Activated CD8-positive, alpha-beta T cell treated with anti-CD3 and anti-CD28 coated beads, Interleukin-2, amount 10 ng/mL, durations not matched to agents 7 days and 5 days (primary cell): Measurements from ENCODE around the gene NIT1. TPM values are rescaled to one million over a fixed set of nuclear protein-coding genes. Genes with fewer than 3 reads are reported as not detected.
"Not testable (repeated sequence)": the region's sequence is repeated elsewhere in the genome, so short reads cannot be mapped to it uniquely, and the experiment has no call there.

Experiments used
- ATAC-seq: fragments of 150-1000 bp; cut with Tn5 transposase; one replicate; pipeline ENCODE4 v1.10.0; 2021; ENCODE audit warnings: moderate library complexity
- CTCF ChIA-PET: fragments of 350-600 bp; sonication (Branson Sonifier 250); formaldehyde crosslinking; loops from one replicate; lab custom pipeline; 2021; ENCODE audit warnings: antibody characterized with exemption; lab: Charles Lee
- POLR2A ChIA-PET: fragments of 350-600 bp; sonication (Branson Sonifier 250); formaldehyde crosslinking; loops from one replicate; lab custom pipeline; 2021; ENCODE audit warnings: antibody characterized with exemption; lab: Charles Lee
- DNase-seq: peaks from one replicate; pipeline ENCODE4 v3.0.0-alpha.2; 2020
- H3K27ac Mint-ChIP-seq: one replicate; pipeline ENCODE4 v1.8.0; 2021; ENCODE audit warnings: mild to moderate bottlenecking, mixed read lengths
- H3K27me3 Mint-ChIP-seq: one replicate; pipeline ENCODE4 v1.8.0; 2021; ENCODE audit warnings: low read depth, mixed read lengths
- H3K36me3 Mint-ChIP-seq: one replicate; pipeline ENCODE4 v1.8.0; 2021; ENCODE audit warnings: low read depth, mixed read lengths
- H3K4me1 Mint-ChIP-seq: one replicate; pipeline ENCODE4 v1.8.0; 2021; ENCODE audit warnings: low read depth, mixed read lengths
- H3K4me3 Mint-ChIP-seq: one replicate; pipeline ENCODE4 v1.8.0; 2021; ENCODE audit warnings: mild to moderate bottlenecking, mixed read lengths
- H3K9me3 Mint-ChIP-seq: one replicate; pipeline ENCODE4 v1.8.0; 2022; ENCODE audit warnings: mixed read lengths; ENCODE audit not compliant: insufficient read depth
- total RNA-seq, 2 experiments: library from RNA; stranded (reverse); gene quantifications; one replicate each; pipeline ENCODE4 v1.2.3, GENCODE V29; 2021

Gene NIT1
- total RNA-seq, 2 experiments from 2014 or later: 34.1 to 35.2 TPM

DNA sequence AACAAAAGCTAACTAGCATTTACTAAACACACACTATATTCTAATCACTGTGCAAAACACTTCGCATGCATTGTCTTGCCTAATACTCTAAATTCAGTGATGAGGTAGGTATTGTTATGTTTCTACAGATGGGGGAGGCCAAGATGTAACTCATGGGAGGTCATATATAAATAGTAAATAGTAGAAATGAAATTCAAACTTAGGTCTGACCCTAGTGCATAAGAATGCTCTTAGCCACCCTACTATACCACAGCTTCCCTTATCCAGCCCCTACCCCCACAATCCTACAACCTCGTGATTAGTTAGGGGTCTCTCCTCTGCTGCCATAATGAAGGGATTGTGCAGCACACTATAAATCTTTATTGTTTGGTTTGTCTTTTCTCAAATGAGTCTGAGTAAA, 3.3 kb upstream of the NIT1 start:
- Mint-ChIP-seq H3K27ac (peak overlapping the region; percentile 12), H3K36me3 (peaks cover 24% of the 10 kb centered on the region), H3K4me1 (peaks cover 59% of the 10 kb centered on the region), H3K27me3 (no peaks in the 10 kb centered on the region), H3K9me3 (no peaks in the 10 kb centered on the region), H3K4me3 (no peak overlapping the region)
- CTCF ChIA-PET: interaction anchor here (0.7 to 1.3 kb wide), 3 partner anchors 13 to 18 kb away, joined by 3 to 5 read pairs (median 4); partner anchors contain the start of gene KLHDC9
- ATAC-seq (no peak), DNase-seq (no peak)
- POLR2A ChIA-PET: no interaction called here

DNA sequence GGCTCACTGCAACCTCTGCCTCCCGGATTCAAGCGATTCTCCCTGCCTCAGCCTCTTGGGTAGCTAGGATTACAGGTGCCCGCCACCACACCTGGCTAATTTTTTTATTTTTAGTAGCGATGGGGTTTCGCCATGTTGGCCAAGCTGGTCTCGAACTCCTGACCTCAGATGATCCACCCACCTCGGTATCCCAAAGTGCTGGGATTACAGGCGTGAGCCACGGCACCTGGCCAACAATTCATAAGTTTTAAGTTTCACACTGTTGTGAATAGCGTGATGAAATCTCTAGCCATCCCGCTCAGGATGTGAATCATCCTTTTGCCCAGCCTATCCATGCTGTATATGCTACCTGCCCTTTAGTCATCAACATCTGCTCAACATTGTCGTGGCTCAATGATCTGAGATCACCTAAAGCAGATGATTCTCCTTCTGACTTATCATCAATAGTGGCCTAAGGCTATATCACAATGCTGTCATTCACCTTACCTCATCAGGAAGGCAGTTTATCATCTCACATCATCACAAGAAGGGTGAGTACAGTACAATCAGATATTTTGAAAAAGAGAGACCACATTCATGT, 2.7 kb upstream of the NIT1 start:
- ChIA-PET CTCF (interaction anchor here (0.8 kb wide), 1 partner anchor 13 kb away, joined by 3 read pairs; no protein-coding TSS in a partner anchor), POLR2A (no interaction called here)
- Mint-ChIP-seq H3K36me3 (peaks cover 29% of the 10 kb centered on the region), H3K4me1 (peaks cover 65% of the 10 kb centered on the region), H3K27me3 (no peaks in the 10 kb centered on the region), H3K4me3 (no peak overlapping the region), H3K9me3 (no peaks in the 10 kb centered on the region), H3K27ac (no peak overlapping the region)
- ATAC-seq: no peak
- no peak for DNase-seq

DNA sequence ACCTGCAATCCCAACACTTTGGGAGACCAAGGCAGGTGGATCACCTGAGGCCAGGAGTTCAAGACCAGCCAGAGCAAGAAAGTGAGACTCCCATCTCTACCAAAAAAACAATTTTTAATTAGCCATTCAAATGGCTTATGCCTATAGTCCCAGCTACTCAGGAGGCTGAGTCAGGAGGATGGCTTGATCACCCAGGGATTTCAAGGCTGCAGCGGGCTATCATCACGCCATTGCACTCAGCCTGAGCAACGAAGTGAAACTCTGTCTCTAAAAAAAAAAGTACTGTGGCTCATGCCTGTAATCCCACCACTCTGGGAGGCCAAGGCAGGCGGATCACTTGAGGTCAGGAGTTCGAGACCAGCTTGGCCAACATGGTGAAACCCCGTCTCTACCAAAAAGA, 1.9 kb upstream of the NIT1 start:
- not testable (repeated sequence) for ATAC-seq, H3K9me3 Mint-ChIP-seq, DNase-seq, H3K27me3 Mint-ChIP-seq
- ChIA-PET POLR2A (interaction anchor here (0.6 to 3.3 kb wide), 4 partner anchors 16 to 409 kb away, joined by 3 to 28 read pairs (median 16); partner anchors contain the start of genes DEDD and USF1), CTCF (interaction anchor here (1.0 to 2.4 kb wide), 2 partner anchors 16 to 65 kb away, joined by 4 to 11 read pairs; partner anchors contain the start of gene DEDD)
- H3K4me3 Mint-ChIP-seq: peak overlapping the region; percentile 92
- peaks cover 33% of the 10 kb centered on the region for H3K36me3 Mint-ChIP-seq
- peak overlapping the region; percentile 12 for H3K27ac Mint-ChIP-seq
- H3K4me1 Mint-ChIP-seq: peaks cover 66% of the 10 kb centered on the region

DNA sequence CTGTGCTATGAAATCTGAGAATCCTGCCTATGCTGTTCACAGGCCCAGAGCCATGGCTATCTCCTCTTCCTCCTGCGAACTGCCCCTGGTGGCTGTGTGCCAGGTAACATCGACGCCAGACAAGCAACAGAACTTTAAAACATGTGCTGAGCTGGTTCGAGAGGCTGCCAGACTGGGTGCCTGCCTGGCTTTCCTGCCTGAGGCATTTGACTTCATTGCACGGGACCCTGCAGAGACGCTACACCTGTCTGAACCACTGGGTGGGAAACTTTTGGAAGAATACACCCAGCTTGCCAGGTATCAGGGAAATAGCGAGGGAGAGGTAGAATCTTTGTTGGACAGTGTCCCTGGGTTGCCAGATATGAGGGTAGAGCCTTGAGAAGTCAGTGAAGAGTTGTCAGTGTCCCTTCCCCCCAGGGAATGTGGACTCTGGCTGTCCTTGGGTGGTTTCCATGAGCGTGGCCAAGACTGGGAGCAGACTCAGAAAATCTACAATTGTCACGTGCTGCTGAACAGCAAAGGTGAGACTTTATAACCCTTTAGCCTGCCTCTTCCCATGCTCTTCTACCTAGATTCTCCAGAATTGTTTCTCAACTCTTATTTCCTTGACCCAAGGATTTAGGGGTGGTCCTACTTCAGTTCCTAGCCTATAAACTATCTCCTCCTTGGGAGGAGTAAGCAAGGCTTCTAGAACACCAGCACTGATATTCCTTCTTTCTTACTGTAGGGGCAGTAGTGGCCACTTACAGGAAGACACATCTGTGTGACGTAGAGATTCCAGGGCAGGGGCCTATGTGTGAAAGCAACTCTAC, 1.4 kb downstream of the NIT1 start:
- Mint-ChIP-seq H3K4me3 (peak overlapping the region; percentile 92), H3K27me3 (no peaks in the 10 kb centered on the region), H3K36me3 (peaks cover 55% of the 10 kb centered on the region), H3K27ac (peak overlapping the region; percentile 95), H3K4me1 (peaks cover 43% of the 10 kb centered on the region), H3K9me3 (no peaks in the 10 kb centered on the region)
- DNase-seq (peak; percentile 68), ATAC-seq (peak; percentile 37)
- CTCF ChIA-PET: interaction anchor here (0.9 to 2.3 kb wide), 7 partner anchors 8 to 26 kb away, joined by 3 to 6 read pairs (median 4); partner anchors contain the start of gene DEDD
- POLR2A ChIA-PET: interaction anchor here (0.9 to 3.3 kb wide), 3 partner anchors 14 to 62 kb away, joined by 4 to 28 read pairs (median 4); partner anchors contain the start of genes DEDD and UFC1

DNA sequence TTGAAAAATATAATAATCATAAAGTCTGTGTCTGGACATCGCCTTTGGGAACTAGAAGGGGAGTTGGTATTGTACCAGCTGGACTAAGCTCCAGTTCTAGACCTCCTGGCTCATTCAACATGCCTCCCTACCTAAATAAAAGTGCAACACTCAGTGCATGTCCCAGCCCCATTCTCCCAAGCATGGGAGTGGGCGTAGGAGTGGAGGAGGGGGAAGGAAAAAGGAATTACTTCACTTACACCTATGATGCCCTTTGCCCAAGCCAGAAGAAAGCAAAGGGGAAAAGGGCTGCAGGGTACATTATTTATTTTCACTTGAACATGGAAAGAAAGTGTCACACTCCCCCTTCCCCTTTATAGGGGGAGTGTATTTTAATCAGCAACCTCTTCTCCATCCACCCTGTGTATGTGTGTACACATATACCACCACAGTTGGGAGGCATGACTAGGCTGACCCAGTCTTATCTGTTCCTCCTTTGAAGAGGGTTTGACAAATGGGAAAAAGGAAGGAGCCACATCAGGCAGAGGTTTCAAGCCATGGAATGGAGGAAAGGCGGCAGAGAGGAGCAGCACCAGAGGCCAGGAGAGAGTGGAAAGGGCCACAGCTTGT, 3.2 kb downstream of the NIT1 start:
- Mint-ChIP-seq H3K27me3 (no peaks in the 10 kb centered on the region), H3K4me1 (peaks cover 29% of the 10 kb centered on the region), H3K27ac (no peak overlapping the region), H3K36me3 (peaks cover 58% of the 10 kb centered on the region), H3K9me3 (no peaks in the 10 kb centered on the region), H3K4me3 (no peak overlapping the region)
- ATAC-seq: no peak
- ChIA-PET CTCF (interaction anchor here (1.4 to 1.9 kb wide), 2 partner anchors 12 to 17 kb away, joined by 3 to 7 read pairs; partner anchors contain the start of gene DEDD), POLR2A (no interaction called here)
- DNase-seq: no peak

DNA sequence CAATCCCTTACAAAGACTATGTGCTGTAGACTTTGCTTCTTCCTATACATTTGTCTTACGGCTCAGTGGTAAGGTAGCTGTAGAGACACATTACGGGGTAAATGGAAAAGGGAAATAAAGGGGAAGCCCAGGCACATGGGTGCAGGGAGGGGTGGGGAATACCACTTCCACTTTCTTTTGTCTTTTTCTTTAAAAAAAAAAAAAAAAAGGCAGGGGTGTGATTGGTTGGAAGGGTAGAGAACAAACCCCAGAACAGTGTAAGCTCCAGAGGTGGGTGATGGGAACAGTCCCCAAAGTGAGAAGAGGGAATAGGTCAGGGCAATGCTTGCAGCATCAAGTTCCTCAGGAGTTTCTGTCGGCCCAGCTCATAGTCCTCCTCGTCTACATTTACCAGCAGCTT, 3.9 kb downstream of the NIT1 start:
- ChIA-PET CTCF (interaction anchor here (0.6 to 1.9 kb wide), 4 partner anchors 10 to 36 kb away, joined by 3 to 7 read pairs (median 4); partner anchors contain the start of gene DEDD), POLR2A (interaction anchor here (0.6 to 0.7 kb wide), 2 partner anchors 16 to 36 kb away, joined by 3 read pairs; no protein-coding TSS in a partner anchor)
- Mint-ChIP-seq H3K9me3 (no peaks in the 10 kb centered on the region), H3K27ac (no peak overlapping the region), H3K4me1 (peaks cover 25% of the 10 kb centered on the region), H3K36me3 (peaks cover 60% of the 10 kb centered on the region), H3K27me3 (no peaks in the 10 kb centered on the region), H3K4me3 (no peak overlapping the region)
- DNase-seq (no peak), ATAC-seq (no peak)

DNA sequence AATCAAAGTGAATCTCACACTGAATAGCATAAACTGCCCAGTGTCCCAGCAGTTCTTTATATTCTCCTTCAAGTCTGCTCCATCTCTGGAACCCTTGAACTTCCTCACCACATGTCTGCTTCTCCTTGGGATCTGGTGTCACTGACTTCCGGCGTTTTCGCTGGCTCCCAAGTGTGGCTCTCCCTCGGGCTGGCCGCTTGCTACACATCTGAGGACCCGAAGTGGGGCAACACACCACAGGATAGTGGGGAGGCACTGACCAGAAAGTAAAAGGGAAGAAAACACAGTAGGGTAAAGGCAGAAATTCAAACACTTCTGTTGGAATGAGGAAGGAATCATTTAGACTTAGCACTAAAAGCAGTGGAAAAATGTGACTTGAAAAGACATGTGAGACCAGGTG, 5.1 kb downstream of the NIT1 start:
- Mint-ChIP-seq H3K4me3 (no peak overlapping the region), H3K4me1 (peaks cover 32% of the 10 kb centered on the region), H3K36me3 (peaks cover 68% of the 10 kb centered on the region), H3K27ac (no peak overlapping the region), H3K27me3 (no peaks in the 10 kb centered on the region), H3K9me3 (no peaks in the 10 kb centered on the region)
- ChIA-PET POLR2A (no interaction called here), CTCF (no interaction called here)
- ATAC-seq (no peak), DNase-seq (no peak)

DNA sequence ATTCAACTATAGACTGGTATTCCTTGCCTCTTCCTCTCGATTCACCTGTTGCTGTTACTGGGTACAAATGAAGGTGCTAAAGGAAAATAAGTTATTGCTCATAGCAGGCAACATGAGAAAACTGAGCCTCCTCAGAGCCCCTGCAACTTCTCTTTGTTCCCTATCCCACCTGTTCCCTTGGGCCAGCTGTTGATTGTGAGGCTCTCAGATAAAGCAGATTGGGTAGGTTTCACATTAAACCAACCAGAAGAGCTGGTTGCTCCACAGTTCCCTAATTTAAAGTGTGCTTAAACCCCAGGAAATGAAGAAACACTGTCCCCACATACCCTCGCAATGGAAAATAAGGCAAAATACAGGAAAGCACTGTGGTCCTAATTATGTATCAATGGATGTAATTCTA, 9.7 kb downstream of the NIT1 start:
- Mint-ChIP-seq H3K27me3 (no peaks in the 10 kb centered on the region), H3K27ac (no peak overlapping the region), H3K9me3 (no peaks in the 10 kb centered on the region), H3K36me3 (peaks cover 63% of the 10 kb centered on the region), H3K4me3 (no peak overlapping the region), H3K4me1 (peaks cover 52% of the 10 kb centered on the region)
- POLR2A ChIA-PET: interaction anchor here (0.6 to 2.6 kb wide), 5 partner anchors 10 to 106 kb away, joined by 3 to 9 read pairs (median 4); partner anchors contain the start of gene TSTD1
- DNase-seq (no peak), ATAC-seq (no peak)
- CTCF ChIA-PET: interaction anchor here (0.9 to 2.1 kb wide), 9 partner anchors 9 to 179 kb away, joined by 3 to 9 read pairs (median 3); partner anchors contain the start of genes KLHDC9, NIT1, PFDN2 and PPOX

DNA sequence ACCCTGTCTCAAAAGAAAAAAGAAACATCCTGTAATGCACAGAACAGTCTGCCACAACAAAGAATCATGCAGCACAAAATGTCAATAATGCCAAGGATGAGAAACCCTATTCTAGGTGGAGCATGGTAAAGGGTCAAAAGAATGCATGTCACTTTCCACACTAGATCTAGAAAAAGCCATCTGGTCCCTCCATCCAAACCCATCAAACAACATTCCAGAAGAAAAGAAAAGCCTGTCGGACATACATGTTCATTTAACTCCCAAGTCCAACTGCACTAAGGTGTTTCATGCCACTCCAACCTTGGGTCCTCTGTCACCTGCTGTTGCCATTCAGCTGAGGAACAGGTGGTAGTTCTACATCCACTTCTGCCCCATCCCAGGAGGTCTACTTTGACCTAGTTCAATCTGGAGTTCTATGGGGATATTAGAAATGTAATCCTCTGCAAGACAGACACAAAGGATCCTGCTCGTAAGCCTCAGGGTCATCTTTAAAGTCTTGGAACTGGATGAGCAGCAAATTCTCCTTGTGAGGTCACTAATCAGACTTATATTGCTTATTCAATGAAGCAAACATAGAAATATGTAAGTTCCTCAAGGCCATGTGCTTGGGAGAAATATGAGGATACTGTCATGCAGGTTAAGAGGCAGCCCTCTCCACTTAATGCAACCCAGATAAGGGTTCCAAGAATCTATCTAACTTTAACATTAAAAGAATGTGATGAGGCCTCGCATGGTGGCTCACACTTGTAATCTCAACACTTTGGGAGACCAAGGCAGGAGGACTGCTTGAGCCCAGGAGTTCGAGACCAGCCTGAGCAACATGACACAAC, 10.9 kb downstream of the NIT1 start:
- Mint-ChIP-seq H3K27me3 (no peaks in the 10 kb centered on the region), H3K9me3 (no peaks in the 10 kb centered on the region), H3K36me3 (peaks cover 53% of the 10 kb centered on the region), H3K4me1 (peaks cover 52% of the 10 kb centered on the region), H3K27ac (no peak overlapping the region), H3K4me3 (no peak overlapping the region)
- CTCF ChIA-PET: interaction anchor here (0.7 to 1.4 kb wide), 4 partner anchors 10 to 177 kb away, joined by 3 to 4 read pairs (median 4); partner anchors contain the start of genes KLHDC9 and PPOX
- DNase-seq (no peak), ATAC-seq (no peak)
- POLR2A ChIA-PET: interaction anchor here (2.6 kb wide), 1 partner anchor 9 kb away, joined by 9 read pairs; no protein-coding TSS in a partner anchor

DNA sequence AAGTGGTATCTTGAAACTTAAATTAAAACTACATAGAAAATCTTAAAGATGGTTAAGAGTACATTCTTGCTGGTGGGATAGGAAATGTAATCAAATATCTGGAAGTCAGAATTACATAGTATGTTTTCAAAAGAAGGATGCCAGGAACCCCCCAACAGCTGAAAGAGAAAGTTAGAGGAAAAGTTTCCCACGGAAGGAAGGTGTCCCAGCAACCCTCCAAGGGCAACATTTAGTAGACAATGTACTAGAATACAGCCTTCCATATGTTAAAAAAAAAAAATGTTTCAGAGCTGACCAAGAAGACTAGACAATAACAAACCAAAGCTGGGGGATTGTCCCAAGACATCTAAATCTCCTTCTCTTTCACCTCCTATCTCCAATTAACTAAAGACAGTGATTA, 12.4 kb downstream of the NIT1 start:
- Mint-ChIP-seq H3K36me3 (peaks cover 47% of the 10 kb centered on the region), H3K27ac (no peak overlapping the region), H3K4me3 (no peak overlapping the region), H3K4me1 (peaks cover 55% of the 10 kb centered on the region), H3K9me3 (no peaks in the 10 kb centered on the region), H3K27me3 (no peaks in the 10 kb centered on the region)
- ChIA-PET CTCF (interaction anchor here (1.0 to 1.3 kb wide), 2 partner anchors 10 to 59 kb away, joined by 3 to 4 read pairs; no protein-coding TSS in a partner anchor), POLR2A (interaction anchor here (1.2 kb wide), 1 partner anchor 62 kb away, joined by 3 read pairs; no protein-coding TSS in a partner anchor)
- no peak for DNase-seq
- no peak for ATAC-seq
